Activated T-helper 1 cell treated with anti-CD3 and anti-CD28 coated beads, Interleukin-12 subunit alpha, Interleukin-12 subunit beta, Interleukin-2, Interleukin-4 antibody, amounts not matched to agents 30 ng/mL and 10 ng/mL and 1 ng/mL, durations not matched to agents 14 hours and 24 hours and 36 hours (primary cell): ENCODE results near the gene TBC1D20. TPM values are rescaled to one million over a fixed set of nuclear protein-coding genes. Genes with fewer than 3 reads are reported as not detected.

Source experiments
- DNase-seq: peaks from one replicate; pipeline ENCODE4 v3.0.0; 2021; ENCODE audit warnings: low spot score
- H3K27ac Mint-ChIP-seq: one replicate; pipeline ENCODE4 v1.8.0; 2021; ENCODE audit warnings: mild to moderate bottlenecking, mixed read lengths
- H3K27me3 Mint-ChIP-seq: one replicate; pipeline ENCODE4 v1.8.0; 2022; ENCODE audit warnings: mild to moderate bottlenecking, moderate library complexity, mixed read lengths; ENCODE audit not compliant: insufficient read depth
- H3K36me3 Mint-ChIP-seq: one replicate; pipeline ENCODE4 v1.8.0; 2021; ENCODE audit warnings: low read depth, mixed read lengths
- H3K4me1 Mint-ChIP-seq: one replicate; pipeline ENCODE4 v1.8.0; 2021; ENCODE audit warnings: low read depth, mixed read lengths
- H3K4me3 Mint-ChIP-seq: one replicate; pipeline ENCODE4 v1.8.0; 2021; ENCODE audit warnings: mild to moderate bottlenecking, moderate library complexity, mixed read lengths
- H3K9me3 Mint-ChIP-seq: one replicate; pipeline ENCODE4 v1.8.0; 2021; ENCODE audit warnings: mixed read lengths
- intact Hi-C: fragments of 100-400 bp; cut with micrococcal nuclease; formaldehyde crosslinking; loops from one replicate; pipeline ENCODE4 v1.15.1; 2024
- total RNA-seq: library from RNA; stranded (reverse); gene quantifications from 2 replicates; pipeline ENCODE4 v1.2.3, GENCODE V29; 2022

TBC1D20 gene
- total RNA-seq, 1 donor from 2014 or later = 37.5 TPM

DNA sequence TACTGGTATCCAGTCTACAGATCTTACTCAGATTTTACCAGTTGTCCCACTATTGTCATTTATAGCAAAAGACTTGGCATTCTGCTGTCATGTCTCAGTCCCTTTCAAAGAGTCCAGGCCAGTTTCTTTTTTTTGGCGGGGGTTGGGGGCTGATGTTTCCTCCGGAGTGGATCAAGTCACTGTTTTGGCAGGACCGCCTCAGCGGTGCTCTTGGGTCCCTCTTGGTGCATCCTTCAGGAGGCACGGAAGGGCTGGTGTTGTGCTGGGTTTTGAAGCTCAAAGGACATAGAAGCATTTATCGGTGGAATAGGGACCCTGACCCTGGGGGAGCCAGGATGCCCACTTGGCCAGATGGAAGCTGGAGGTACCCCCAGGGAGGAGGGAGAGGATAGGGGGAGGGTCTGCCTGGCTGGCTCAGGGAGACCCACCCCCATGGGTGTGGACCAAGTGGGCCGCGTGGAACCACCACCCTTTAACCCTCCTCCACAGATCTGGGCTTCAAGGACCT, 43.4 kb downstream of the TBC1D20 start:
- H3K27ac Mint-ChIP-seq = no peak overlapping the region
- peaks cover 47% of the 10 kb centered on the region for H3K36me3 Mint-ChIP-seq
- H3K27me3 Mint-ChIP-seq = no peaks in the 10 kb centered on the region
- no peaks in the 10 kb centered on the region for H3K9me3 Mint-ChIP-seq
- no peak overlapping the region for H3K4me3 Mint-ChIP-seq
- no peak for DNase-seq
- intact Hi-C loops = no loop called here
- H3K4me1 Mint-ChIP-seq = peaks cover 22% of the 10 kb centered on the region

- Mint-ChIP-seq H3K4me3 (no peak overlapping the region), H3K9me3 (no peaks in the 10 kb centered on the region), H3K4me1 (peaks cover 33% of the 10 kb centered on the region), H3K27ac (no peak overlapping the region), H3K36me3 (peaks cover 51% of the 10 kb centered on the region), H3K27me3 (no peaks in the 10 kb centered on the region)
- intact Hi-C loops = no loop called here
- no peak for DNase-seq
These were observed 44.5 kb downstream of the TBC1D20 start for GRCh38 chr20:417801-418342.

DNA sequence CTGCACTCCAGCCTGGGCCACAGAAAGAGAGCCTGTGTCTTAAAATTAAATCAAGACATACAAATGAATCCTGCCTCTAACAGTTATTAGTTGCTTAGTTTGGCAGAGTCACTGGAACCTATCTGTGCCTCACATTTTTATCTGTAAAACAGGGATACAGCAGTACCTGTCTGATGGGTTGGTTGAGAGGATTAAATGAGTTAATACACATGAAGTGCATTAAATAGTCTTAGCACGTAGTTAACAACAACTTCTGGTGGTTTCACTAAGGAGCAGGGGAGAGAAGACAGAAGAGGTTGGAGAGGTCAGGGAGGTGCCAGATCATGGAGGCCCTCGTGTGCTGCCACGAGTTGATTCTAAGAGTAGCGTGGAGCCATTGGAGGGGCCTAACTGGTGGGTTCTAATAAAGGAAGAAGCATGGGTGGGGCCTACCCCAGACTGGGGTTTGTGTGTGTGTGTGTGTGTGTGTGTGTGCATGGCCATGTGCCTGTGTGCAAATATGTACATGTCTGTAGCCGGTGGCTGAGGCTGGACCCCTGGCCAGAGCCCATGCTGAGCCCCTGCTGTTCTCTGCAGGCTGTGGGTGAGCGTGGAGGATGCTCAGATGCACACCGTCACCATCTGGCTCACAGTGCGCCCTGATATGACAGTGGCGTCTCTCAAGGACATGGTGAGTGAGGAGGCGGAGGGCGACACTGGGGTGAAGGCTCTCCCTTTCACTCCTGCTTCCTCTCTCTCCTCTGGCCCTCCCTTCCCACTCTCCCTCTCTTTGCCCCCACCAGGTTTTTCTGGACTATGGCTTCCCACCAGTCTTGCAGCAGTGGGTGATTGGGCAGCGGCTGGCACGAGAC, 45.2 kb downstream of the TBC1D20 start:
- Mint-ChIP-seq H3K4me1 (peaks cover 38% of the 10 kb centered on the region), H3K9me3 (no peaks in the 10 kb centered on the region), H3K36me3 (peaks cover 48% of the 10 kb centered on the region), H3K27ac (peak overlapping the region; percentile 45), H3K27me3 (no peaks in the 10 kb centered on the region), H3K4me3 (no peak overlapping the region)
- intact Hi-C loops = no loop called here
- no peak for DNase-seq

DNA sequence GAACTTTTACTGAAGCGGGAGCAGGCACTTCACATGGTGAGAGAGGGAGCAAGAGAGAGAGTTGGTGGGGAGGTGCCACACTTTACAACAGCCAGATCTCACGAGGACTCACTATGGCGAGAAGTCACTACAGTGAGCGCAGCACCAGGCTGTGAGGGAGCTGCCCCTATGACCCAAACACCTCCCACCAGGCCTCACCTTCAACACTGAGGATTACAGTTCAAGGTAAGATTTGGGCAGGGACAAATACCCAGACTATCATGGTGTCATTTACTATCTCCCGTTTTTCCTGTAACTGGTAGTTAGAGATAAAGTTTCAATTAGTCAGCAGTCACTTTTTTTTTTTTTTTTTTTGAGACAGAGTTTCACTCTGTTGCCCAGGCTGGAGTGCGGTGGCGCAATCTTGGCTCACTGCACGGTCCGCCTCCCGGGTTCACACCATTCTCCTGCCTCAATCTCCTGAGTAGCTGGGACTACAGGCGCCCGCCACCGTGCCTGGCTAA, 46.5 kb downstream of the TBC1D20 start:
- peak overlapping the region; percentile 29 for H3K27ac Mint-ChIP-seq
- H3K9me3 Mint-ChIP-seq = no peaks in the 10 kb centered on the region
- peaks cover 42% of the 10 kb centered on the region for H3K4me1 Mint-ChIP-seq
- H3K4me3 Mint-ChIP-seq = no peak overlapping the region
- no peak for DNase-seq
- H3K36me3 Mint-ChIP-seq = peaks cover 47% of the 10 kb centered on the region
- H3K27me3 Mint-ChIP-seq = no peaks in the 10 kb centered on the region
- intact Hi-C loops = no loop called here

DNA sequence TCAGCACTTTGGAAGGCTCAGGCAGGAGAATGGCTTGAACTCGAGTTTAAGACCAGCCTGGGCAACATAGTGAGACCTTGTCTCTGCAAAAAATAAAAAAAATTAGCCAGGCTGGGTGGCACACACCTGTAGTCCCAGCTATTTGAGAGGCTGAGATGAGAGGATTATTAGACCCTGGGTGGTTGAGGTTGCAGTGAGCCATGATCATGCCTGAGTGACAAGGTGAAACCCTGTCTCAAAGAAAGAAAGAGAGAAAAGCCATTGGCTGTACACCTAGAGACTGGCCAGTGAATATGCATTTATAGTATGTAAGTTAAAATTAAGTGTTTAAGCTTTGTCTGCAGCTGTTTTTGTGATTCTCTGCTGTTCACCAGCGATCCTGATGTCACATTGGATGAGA, 48.2 kb downstream of the TBC1D20 start:
- no peak overlapping the region for H3K4me3 Mint-ChIP-seq
- H3K36me3 Mint-ChIP-seq = peaks cover 58% of the 10 kb centered on the region
- DNase-seq = no peak
- H3K4me1 Mint-ChIP-seq = peaks cover 59% of the 10 kb centered on the region
- no peaks in the 10 kb centered on the region for H3K9me3 Mint-ChIP-seq
- H3K27me3 Mint-ChIP-seq = no peaks in the 10 kb centered on the region
- intact Hi-C loops = no loop called here
- H3K27ac Mint-ChIP-seq = no peak overlapping the region

DNA sequence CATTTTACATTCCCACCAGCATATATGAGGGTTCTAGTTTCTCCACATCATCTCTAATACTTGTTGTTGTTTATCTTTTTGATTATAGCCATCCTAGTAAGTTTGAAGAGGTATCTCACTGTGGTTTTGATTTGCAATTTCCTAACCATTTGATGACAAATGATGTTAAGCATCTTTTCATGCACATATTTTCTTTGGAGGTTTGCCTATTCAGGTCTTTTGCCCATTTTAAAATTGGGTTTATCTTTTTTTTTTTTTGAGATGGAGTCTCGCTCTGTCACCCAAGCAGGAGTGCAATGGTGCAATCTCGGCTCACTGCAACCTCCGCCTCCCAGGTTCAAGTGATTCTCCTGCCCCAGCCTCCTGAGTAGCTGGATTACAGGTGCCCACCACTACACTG, 50.3 kb downstream of the TBC1D20 start:
- Mint-ChIP-seq H3K9me3 (no peaks in the 10 kb centered on the region), H3K36me3 (peaks cover 58% of the 10 kb centered on the region), H3K4me1 (peaks cover 67% of the 10 kb centered on the region), H3K27me3 (no peaks in the 10 kb centered on the region), H3K4me3 (no peak overlapping the region), H3K27ac (no peak overlapping the region)
- intact Hi-C loops = no loop called here
- no peak for DNase-seq

GRCh38 chr20:409697-410559, 52.4 kb downstream of the TBC1D20 start:
- Mint-ChIP-seq H3K36me3 (peaks cover 43% of the 10 kb centered on the region), H3K27ac (peak overlapping the region; percentile 86), H3K4me1 (peaks cover 61% of the 10 kb centered on the region), H3K4me3 (peak overlapping the region; percentile 96), H3K9me3 (no peaks in the 10 kb centered on the region), H3K27me3 (no peaks in the 10 kb centered on the region)
- intact Hi-C loops = no loop called here
- DNase-seq = no peak

DNA sequence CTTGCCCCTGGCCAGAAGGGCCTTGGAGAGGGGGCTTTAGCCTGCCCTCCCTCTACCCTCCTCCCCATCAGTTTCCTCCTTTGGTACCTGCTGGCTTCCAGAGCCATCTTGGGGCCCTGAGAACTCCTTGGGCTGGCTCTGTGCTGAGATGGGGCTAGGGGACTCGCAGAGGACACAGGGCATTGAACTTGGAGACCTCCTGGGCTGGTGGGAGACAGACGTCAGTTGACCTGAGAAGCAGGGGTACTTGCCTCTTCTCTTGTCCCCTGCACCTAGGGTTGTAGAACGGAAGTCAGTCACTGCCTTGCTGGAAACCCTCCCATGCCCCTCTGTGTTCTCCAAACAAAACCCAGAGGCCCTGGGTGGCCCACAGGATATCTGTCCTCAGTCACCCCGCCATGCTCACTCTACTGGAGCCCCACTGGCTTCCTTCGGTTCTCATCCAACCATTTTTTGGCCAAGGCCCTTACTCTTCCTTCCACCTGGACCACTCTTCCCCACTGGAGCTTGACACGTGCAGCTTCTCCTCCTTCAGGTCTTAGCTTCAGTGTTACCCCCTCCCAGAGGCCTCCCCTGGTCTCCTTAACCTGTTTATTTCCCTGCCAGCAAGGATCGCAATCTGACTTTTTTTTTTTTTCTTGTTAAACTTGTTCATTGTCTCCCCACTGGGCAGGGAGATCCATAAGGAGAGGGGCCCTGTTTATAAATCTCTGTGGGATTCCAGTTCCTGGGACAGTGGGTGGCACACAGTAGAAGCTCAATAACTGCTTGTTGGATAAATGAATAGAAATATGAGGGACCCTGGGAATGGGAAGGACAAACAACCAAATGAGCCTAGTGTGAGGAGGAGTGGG, 53.3 kb downstream of the TBC1D20 start:
- DNase-seq = peak; percentile 25
- H3K9me3 Mint-ChIP-seq = no peaks in the 10 kb centered on the region
- H3K4me3 Mint-ChIP-seq = peak overlapping the region; percentile 96
- intact Hi-C loops = loop anchor here (1.0 kb wide), 2 partner anchors 28 to 84 kb away; partner anchors contain the start of gene SOX12
- H3K27ac Mint-ChIP-seq = peak overlapping the region; percentile 86
- no peaks in the 10 kb centered on the region for H3K27me3 Mint-ChIP-seq
- peaks cover 57% of the 10 kb centered on the region for H3K4me1 Mint-ChIP-seq
- H3K36me3 Mint-ChIP-seq = peaks cover 43% of the 10 kb centered on the region

- Mint-ChIP-seq H3K36me3 (peaks cover 39% of the 10 kb centered on the region), H3K27me3 (no peaks in the 10 kb centered on the region), H3K4me3 (peak within 1 kb of the TSS; percentile 96), H3K9me3 (peaks cover 6% of the 10 kb centered on the region), H3K4me1 (peaks cover 49% of the 10 kb centered on the region), H3K27ac (peak within 1 kb of the TSS; percentile 95)
- DNase-seq = peak; percentile 88
- intact Hi-C loops = loop anchor here (1.0 kb wide), 7 partner anchors 25 to 135 kb away; partner anchors contain the start of genes CSNK2A1, SOX12 and TBC1D20
These were observed 54.1 kb downstream of the TBC1D20 start, which contains the start of gene RBCK1 for GRCh38 chr20:407953-408842. TSS of gene RBCK1 (plus strand) at chr20:408299. CDS start at chr20:408758, 459 bp downstream.

GRCh38 chr20:407133-407952, 55.0 kb downstream of the TBC1D20 start:
- H3K27me3 Mint-ChIP-seq = no peaks in the 10 kb centered on the region
- intact Hi-C loops = loop anchor here (1.0 kb wide), 5 partner anchors 26 to 136 kb away; partner anchors contain the start of genes CSNK2A1 and TBC1D20
- H3K9me3 Mint-ChIP-seq = peaks cover 6% of the 10 kb centered on the region
- H3K36me3 Mint-ChIP-seq = peaks cover 35% of the 10 kb centered on the region
- H3K4me1 Mint-ChIP-seq = peaks cover 47% of the 10 kb centered on the region
- peak overlapping the region; percentile 95 for H3K27ac Mint-ChIP-seq
- peak overlapping the region; percentile 86 for H3K4me3 Mint-ChIP-seq
- DNase-seq = peak; percentile 59
